ENCODE measurements around the gene TMEM86B.

The TMEM86B gene

GRCh38 chr19:55257461-55258420, 29.2 kb upstream of the TMEM86B start:
- DNase-seq (ENCODE audit: low read depth in 3 of 3, low spot score in 1 of 3) = no peak

- DNase-seq (ENCODE audit: low read depth in 3 of 3, low spot score in 1 of 3) = no peak
Observed at GRCh38 chr19:55256562-55257460, 28.2 kb upstream of the TMEM86B start.

GRCh38 chr19:55255618-55256423, 27.3 kb upstream of the TMEM86B start:
- DNase-seq (ENCODE audit: low read depth in 3 of 3, low spot score in 1 of 3) = no peak

GRCh38 chr19:55254625-55254977, 26.0 kb upstream of the TMEM86B start:
- no peak for DNase-seq (ENCODE audit: low read depth in 3 of 3, low spot score in 1 of 3)

GRCh38 chr19:55253842-55254624, 25.5 kb upstream of the TMEM86B start:
- DNase-seq (ENCODE audit: low read depth in 3 of 3, low spot score in 1 of 3) = no peak

GRCh38 chr19:55252760-55253663, 24.4 kb upstream of the TMEM86B start:
- DNase-seq (ENCODE audit: low read depth in 3 of 3, low spot score in 1 of 3) = no peak

- no peak for DNase-seq (ENCODE audit: low read depth in 3 of 3, low spot score in 1 of 3)
Observed at GRCh38 chr19:55251341-55252081, 22.9 kb upstream of the TMEM86B start.

GRCh38 chr19:55250262-55251036, 21.9 kb upstream of the TMEM86B start:
- DNase-seq (ENCODE audit: low read depth in 3 of 3, low spot score in 1 of 3) = no peak

- no peak for DNase-seq (ENCODE audit: low read depth in 3 of 3, low spot score in 1 of 3)
Observed at GRCh38 chr19:55249841-55250240, 21.3 kb upstream of the TMEM86B start.

- DNase-seq (ENCODE audit: low read depth in 3 of 3, low spot score in 1 of 3) = no peak
Observed at GRCh38 chr19:55248704-55249103, 20.1 kb upstream of the TMEM86B start.

GRCh38 chr19:55248166-55248675, 19.7 kb upstream of the TMEM86B start:
- no peak for DNase-seq (ENCODE audit: low read depth in 3 of 3, low spot score in 1 of 3)

- no peak for DNase-seq (ENCODE audit: low read depth in 3 of 3, low spot score in 1 of 3)
Observed at GRCh38 chr19:55247621-55248099, 19.1 kb upstream of the TMEM86B start.

- no peak for DNase-seq (ENCODE audit: low read depth in 3 of 3, low spot score in 1 of 3)
Observed at GRCh38 chr19:55246462-55247451, 18.2 kb upstream of the TMEM86B start.

- DNase-seq (ENCODE audit: low read depth in 3 of 3, low spot score in 1 of 3) = no peak
Observed at GRCh38 chr19:55245236-55245904, 16.8 kb upstream of the TMEM86B start.

GRCh38 chr19:55244004-55244680, 15.6 kb upstream of the TMEM86B start:
- no peak for DNase-seq (ENCODE audit: low read depth in 3 of 3, low spot score in 1 of 3)
